Measurements from ENCODE around the gene MEGF6. TPM values are rescaled to one million over a fixed set of nuclear protein-coding genes. Genes with fewer than 3 reads are reported as not detected.

MEGF6 gene
- total and polyA plus RNA-seq, 2 donors (not counting 3 experiments of a cell fraction or from before 2014, with no cell fraction given) = 22.5 to 63.7 TPM

DNA sequence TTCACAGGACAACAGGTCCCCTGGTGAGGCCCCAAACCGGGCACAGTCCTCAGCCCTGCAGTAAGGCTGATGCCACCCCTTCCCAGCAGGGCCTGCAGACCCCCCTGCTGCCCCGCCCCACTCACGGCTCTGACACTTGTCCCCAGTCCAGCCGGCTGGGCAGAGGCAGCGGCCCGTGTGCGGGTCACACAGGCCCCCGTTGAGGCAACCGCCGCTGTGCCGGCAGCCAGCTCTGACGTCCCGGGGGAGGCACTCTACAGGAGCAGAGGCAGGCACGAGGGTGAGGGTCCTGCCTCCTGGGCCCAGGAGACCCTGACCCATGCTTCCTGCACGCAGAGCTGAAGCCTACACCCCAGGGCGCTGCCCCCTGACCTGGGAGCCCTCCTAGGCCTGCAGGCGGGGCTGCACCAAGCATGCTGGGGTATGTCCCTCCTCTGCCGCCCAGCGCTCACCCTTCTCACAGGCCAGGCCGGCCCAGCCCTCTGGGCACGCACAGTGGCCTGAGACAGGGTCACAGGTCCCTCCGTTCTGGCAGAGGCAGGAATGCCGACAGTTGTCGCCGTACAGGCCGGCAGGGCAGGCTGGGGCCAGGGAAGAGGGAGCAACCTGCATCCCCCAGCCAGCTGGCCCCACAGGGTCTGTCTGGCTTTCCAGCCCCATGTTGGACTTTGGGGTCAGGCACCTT, 112.9 kb downstream of the MEGF6 start:
- no peaks in the 10 kb centered on the region for H3K4me1 ChIP-seq (ENCODE audit: control insufficient read depth, extremely low read depth, insufficient read depth, low read length)
- no peaks in the 10 kb centered on the region for H4K20me1 ChIP-seq (replicated peaks; ENCODE audit: control insufficient read depth, extremely low read depth, insufficient read depth, low read length)
- H3K36me3 ChIP-seq (ENCODE audit: control insufficient read depth in 2 of 2, extremely low read depth in 1 of 2, insufficient read depth in 2 of 2, low read length in 2 of 2) = no peaks in the 10 kb centered on the region
- H3K27me3 ChIP-seq (ENCODE audit: control insufficient read depth in 2 of 2, insufficient read depth in 2 of 2, low read length in 2 of 2) = no peaks in the 10 kb centered on the region
- H3K9me1 ChIP-seq (replicated peaks; ENCODE audit: control insufficient read depth, extremely low read depth, insufficient read depth, low read length) = no peaks in the 10 kb centered on the region
- H3K79me2 ChIP-seq (ENCODE audit: control insufficient read depth, insufficient read depth, low read length) = no peaks in the 10 kb centered on the region
- intact Hi-C loops (cut with micrococcal nuclease) = no loop called here
- DNase-seq (ENCODE audit: low read depth, low spot score) (no peak), FAIRE-seq (no peak)
- dilution Hi-C loops (cut with MboI; ENCODE audit: extremely low pct_ligation_motif_present, low sequenced_read_pairs) = no loop called here
- H2AFZ ChIP-seq (ENCODE audit: low read depth, low read length) = no peak overlapping the region
- H3K4me2 ChIP-seq (ENCODE audit: insufficient read depth, low read length) = no peak overlapping the region
- ChIA-PET POLR2A (no interaction called here), CTCF (interaction anchor here (1.3 to 1.5 kb wide), 2 partner anchors 34 to 121 kb away, joined by 3 to 4 read pairs; no protein-coding TSS in a partner anchor)
- TF ChIP-seq EZH2 (IDR thresholded peaks at IDR 0.05; ENCODE audit: borderline replicate concordance, low read depth, low read length, severe bottlenecking) (no peak), FOS (IDR thresholded peaks at IDR 0.05; ENCODE audit: borderline replicate concordance, insufficient read depth, low read length) (no peak), POLR2A (IDR thresholded peaks at IDR 0.05; ENCODE audit: low read depth, low read length) (no peak), MAX (IDR thresholded peaks at IDR 0.05; ENCODE audit: insufficient read depth, insufficient read length) (no peak), MYC (IDR thresholded peaks at IDR 0.05; ENCODE audit: low read depth, low read length) (no peak), CTCF (IDR thresholded peaks at IDR 0.05; ENCODE audit: extremely low read depth in 1 of 2, insufficient read depth in 1 of 2, low read depth in 1 of 2, low read length in 2 of 2) (no peak), GATA2 (IDR thresholded peaks at IDR 0.05; ENCODE audit: insufficient read depth, insufficient read length, low read depth, low read length) (no peak), JUN (IDR thresholded peaks at IDR 0.05; ENCODE audit: borderline replicate concordance, insufficient read depth, insufficient read length, low read depth) (no peak), POLR2AphosphoS5 (IDR thresholded peaks at IDR 0.05; ENCODE audit: insufficient read depth, low read depth, low read length) (no peak)
- H3K9me3 ChIP-seq (replicated peaks; ENCODE audit: control insufficient read depth, insufficient read depth, low read length) = no peaks in the 10 kb centered on the region
- no peak overlapping the region for H3K9ac ChIP-seq (replicated peaks; ENCODE audit: extremely low read depth, insufficient read depth, low read length)
- no TSS peak for BruUV-seq (replicated peaks)
- no peak overlapping the region for H3K4me3 ChIP-seq (replicated peaks in 1 of 3; ENCODE audit: insufficient read depth in 1 of 3, low read depth in 1 of 3, low read length in 3 of 3)
- no peak overlapping the region for H3K27ac ChIP-seq (ENCODE audit: insufficient read depth, low read depth, low read length)

All from endothelial cell of umbilical vein (primary cell).